GM21825 (cell line): ENCODE data around the gene SENP2.
"Not testable (repeated sequence)": the region's sequence is repeated elsewhere in the genome, so short reads cannot be mapped to it uniquely, and the experiment has no call there.

Source experiments
- ATAC-seq: cut with Tn5 transposase; IDR thresholded peaks from one replicate; pipeline ENCODE4 v1.9.1; 2021; ENCODE audit warnings: mild to moderate bottlenecking, moderate library complexity; ENCODE audit not compliant: unreplicated experiment

The SENP2 gene

GRCh38 chr3:185585859-185586685, at the start of gene SENP2:
Gene SENP2 (plus strand): TSS chr3:185586295. CDS start chr3:185586414, 119 bp downstream.
- peak; percentile 95 for ATAC-seq

- peak; percentile 98 for ATAC-seq
These were observed 48.6 kb upstream of the SENP2 start for GRCh38 chr3:185537369-185537970.

- ATAC-seq = no peak
These were observed 46.2 kb upstream of the SENP2 start for GRCh38 chr3:185539934-185540333.

- no peak for ATAC-seq
These were observed 45.4 kb upstream of the SENP2 start for GRCh38 chr3:185540695-185541094.

GRCh38 chr3:185549122-185549521, 37.0 kb upstream of the SENP2 start:
- ATAC-seq = no peak

- no peak for ATAC-seq
These were observed 36.4 kb upstream of the SENP2 start for GRCh38 chr3:185549651-185550111.

GRCh38 chr3:185552358-185552877, 33.7 kb upstream of the SENP2 start, which contains the start of gene LIPH:
Gene LIPH (minus strand): TSS chr3:185552588. CDS start chr3:185552471, 117 bp downstream.
- ATAC-seq = peak; percentile 88

- no peak for ATAC-seq
These were observed 31.0 kb upstream of the SENP2 start for GRCh38 chr3:185555101-185555501.

- ATAC-seq = no peak
These were observed 30.2 kb upstream of the SENP2 start for GRCh38 chr3:185555860-185556347.

GRCh38 chr3:185556640-185557039, 29.5 kb upstream of the SENP2 start:
- not testable (repeated sequence) for ATAC-seq

- ATAC-seq = no peak
These were observed 27.7 kb upstream of the SENP2 start for GRCh38 chr3:185558395-185558794.

GRCh38 chr3:185559706-185560090, 26.4 kb upstream of the SENP2 start:
- ATAC-seq = no peak

- no peak for ATAC-seq
These were observed 25.4 kb upstream of the SENP2 start for GRCh38 chr3:185560676-185561075.

- no peak for ATAC-seq
These were observed 24.6 kb upstream of the SENP2 start for GRCh38 chr3:185561374-185561943.

GRCh38 chr3:185561958-185562357, 24.1 kb upstream of the SENP2 start:
- no peak for ATAC-seq

GRCh38 chr3:185572183-185572582, 13.9 kb upstream of the SENP2 start:
- ATAC-seq = no peak

- ATAC-seq = peak; percentile 69
These were observed 10.8 kb upstream of the SENP2 start for GRCh38 chr3:185575108-185575869.

- no peak for ATAC-seq
These were observed 3.9 kb upstream of the SENP2 start for GRCh38 chr3:185582236-185582635.

- ATAC-seq = no peak
These were observed 3.2 kb upstream of the SENP2 start for GRCh38 chr3:185582871-185583270.

GRCh38 chr3:185583925-185584324, 2.2 kb upstream of the SENP2 start:
- ATAC-seq = no peak

GRCh38 chr3:185584686-185585085, 1.4 kb upstream of the SENP2 start:
- ATAC-seq = no peak
